GM12875 (cell line): ENCODE measurements around the gene RYR1.
"Not testable (repeated sequence)": the region's sequence is repeated elsewhere in the genome, so short reads cannot be mapped to it uniquely, and the experiment has no call there.

Source experiments
- H3K4me3 ChIP-seq: one replicate; pipeline ENCODE4 v1.5.1; 2011; ENCODE audit warnings: low read depth, low read length, control low read depth
- CTCF ChIP-seq: IDR thresholded peaks from 2 replicates; pipeline ENCODE4 v1.5.1; 2011; ENCODE audit warnings: low read depth, mild to moderate bottlenecking, control low read depth, inconsistent platforms, low read length, moderate library complexity, borderline replicate concordance; ENCODE audit not compliant: insufficient read depth

Gene RYR1

GRCh38 chr19:38401148-38401547 is 32.3 kb upstream of the RYR1 start:
- TF ChIP-seq CTCF, result no peak

GRCh38 chr19:38402623-38402966 is 30.9 kb upstream of the RYR1 start:
- peak overlapping the region; percentile 48 for H3K4me3 ChIP-seq
- TF ChIP-seq CTCF, result no peak

More at GRCh38 chr19:38401148-38401547, 32.3 kb upstream of the RYR1 start:
- no peak overlapping the region for H3K4me3 ChIP-seq

- peak; percentile 93 for TF ChIP-seq CTCF
- H3K4me3 ChIP-seq, result peak within 1 kb of the TSS; percentile 82
These were observed 30.4 kb upstream of the RYR1 start, which contains the start of gene FAM98C for GRCh38 chr19:38402967-38403674. FAM98C (plus strand) TSS chr19:38403093; CDS start chr19:38403154, 61 bp downstream.

- no peak overlapping the region for H3K4me3 ChIP-seq
- TF ChIP-seq CTCF, result no peak
These were observed 28.6 kb upstream of the RYR1 start for GRCh38 chr19:38404858-38405257.

GRCh38 chr19:38405276-38405675 is 28.2 kb upstream of the RYR1 start:
- no peak for TF ChIP-seq CTCF
- H3K4me3 ChIP-seq, result no peak overlapping the region

GRCh38 chr19:38409631-38410133 is 23.8 kb upstream of the RYR1 start:
- TF ChIP-seq CTCF, result no peak
- no peak overlapping the region for H3K4me3 ChIP-seq

- not testable (repeated sequence) for H3K4me3 ChIP-seq
These were observed 23.1 kb upstream of the RYR1 start for GRCh38 chr19:38410407-38410806.
